GM20431 (cell line): ENCODE results near the gene RITA1.
"Not testable (repeated sequence)": the region's sequence is repeated elsewhere in the genome, so short reads cannot be mapped to it uniquely, and the experiment has no call there.

Source experiments
- in situ Hi-C: fragments of 300-500 bp; cut with MseI, MboI; formaldehyde crosslinking; loops from one replicate; pipeline ENCODE4 v1.15.0; 2020; ENCODE audit warnings: low sequenced_read_pairs; ENCODE audit not compliant: unreplicated experiment

Gene RITA1

GRCh38 chr12:113200021-113200797 lies 14.7 kb downstream of the RITA1 start:
- in situ Hi-C loops: no loop called here

- in situ Hi-C loops: no loop called here
Observed at GRCh38 chr12:113201187-113202177, 16.0 kb downstream of the RITA1 start.

- in situ Hi-C loops: no loop called here
Observed at GRCh38 chr12:113202300-113203075, 17.0 kb downstream of the RITA1 start.

GRCh38 chr12:113203852-113204760 lies 18.6 kb downstream of the RITA1 start:
- in situ Hi-C loops: no loop called here

GRCh38 chr12:113204804-113205203 lies 19.3 kb downstream of the RITA1 start:
- in situ Hi-C loops: no loop called here

- in situ Hi-C loops: not testable (repeated sequence)
Observed at GRCh38 chr12:113206802-113207201, 21.3 kb downstream of the RITA1 start.

- in situ Hi-C loops: no loop called here
Observed at GRCh38 chr12:113207613-113208040, 22.1 kb downstream of the RITA1 start.

- in situ Hi-C loops: no loop called here
Observed at GRCh38 chr12:113208041-113208934, 22.8 kb downstream of the RITA1 start.

GRCh38 chr12:113211160-113211559 lies 25.6 kb downstream of the RITA1 start:
- in situ Hi-C loops: no loop called here

GRCh38 chr12:113214895-113215400 lies 29.4 kb downstream of the RITA1 start:
- in situ Hi-C loops: no loop called here

- in situ Hi-C loops: no loop called here
Observed at GRCh38 chr12:113216027-113216426, 30.5 kb downstream of the RITA1 start.

GRCh38 chr12:113220593-113221180 lies 35.2 kb downstream of the RITA1 start:
- in situ Hi-C loops: no loop called here

- in situ Hi-C loops: no loop called here
Observed at GRCh38 chr12:113221181-113221996, 35.9 kb downstream of the RITA1 start, which contains the start of gene TPCN1. Gene TPCN1, plus strand, starts transcription at chr12:113221464. Its CDS starts 5,389 bp downstream, at chr12:113226853.

GRCh38 chr12:113221997-113222729 lies 36.6 kb downstream of the RITA1 start:
- in situ Hi-C loops: no loop called here

GRCh38 chr12:113222730-113223531 lies 37.4 kb downstream of the RITA1 start:
- in situ Hi-C loops: no loop called here
